IPS DF 6.9 (cell line): ENCODE results near the gene GXYLT1.

Experiments used
- DNase-seq: peaks from one replicate; pipeline ENCODE4 v3.0.0-alpha.2; 2013; ENCODE audit warnings: low read depth, low spot score
- H3K27ac ChIP-seq: one replicate; pipeline ENCODE4 v1.5.1; 2013; ENCODE audit warnings: low read length, control low read depth
- H3K27me3 ChIP-seq: 2 replicates; pipeline ENCODE4 v1.6.1; 2013; ENCODE audit warnings: mild to moderate bottlenecking, low read length; ENCODE audit not compliant: control insufficient read depth, insufficient read depth
- H3K36me3 ChIP-seq: 2 replicates; pipeline ENCODE4 v1.6.1; 2013; ENCODE audit warnings: low read length; ENCODE audit not compliant: control insufficient read depth, insufficient read depth
- H3K4me1 ChIP-seq: 2 replicates; pipeline ENCODE4 v1.6.1; 2013; ENCODE audit warnings: low read length; ENCODE audit not compliant: control insufficient read depth, insufficient read depth
- H3K4me3 ChIP-seq: 2 replicates; pipeline ENCODE4 v1.5.1; 2013; ENCODE audit warnings: mild to moderate bottlenecking, low read length
- H3K9me3 ChIP-seq: 2 replicates; pipeline ENCODE4 v1.6.1; 2013; ENCODE audit warnings: low read length, inconsistent platforms; ENCODE audit not compliant: control insufficient read depth, insufficient read depth
- WGBS: extraction: QIAGEN DNeasy Blood & Tissue Kit; methylation state at CpG from one replicate; pipeline ENCODE4 v1.1.7; 2013; ENCODE audit warnings: mixed read lengths, missing lambda C conversion rate; ENCODE audit not compliant: insufficient read length, insufficient coverage; 5-methylcytosine and 5-hydroxymethylcytosine counted together

Gene GXYLT1

GRCh38 chr12:42173961-42174521, 29.4 kb upstream of the GXYLT1 start:
- Histone ChIP-seq H3K36me3 (no peaks in the 10 kb centered on the region), H3K4me1 (no peaks in the 10 kb centered on the region), H3K27me3 (no peaks in the 10 kb centered on the region), H3K9me3 (no peaks in the 10 kb centered on the region), H3K4me3 (no peak overlapping the region), H3K27ac (no peak overlapping the region)
- no peak for DNase-seq

DNA sequence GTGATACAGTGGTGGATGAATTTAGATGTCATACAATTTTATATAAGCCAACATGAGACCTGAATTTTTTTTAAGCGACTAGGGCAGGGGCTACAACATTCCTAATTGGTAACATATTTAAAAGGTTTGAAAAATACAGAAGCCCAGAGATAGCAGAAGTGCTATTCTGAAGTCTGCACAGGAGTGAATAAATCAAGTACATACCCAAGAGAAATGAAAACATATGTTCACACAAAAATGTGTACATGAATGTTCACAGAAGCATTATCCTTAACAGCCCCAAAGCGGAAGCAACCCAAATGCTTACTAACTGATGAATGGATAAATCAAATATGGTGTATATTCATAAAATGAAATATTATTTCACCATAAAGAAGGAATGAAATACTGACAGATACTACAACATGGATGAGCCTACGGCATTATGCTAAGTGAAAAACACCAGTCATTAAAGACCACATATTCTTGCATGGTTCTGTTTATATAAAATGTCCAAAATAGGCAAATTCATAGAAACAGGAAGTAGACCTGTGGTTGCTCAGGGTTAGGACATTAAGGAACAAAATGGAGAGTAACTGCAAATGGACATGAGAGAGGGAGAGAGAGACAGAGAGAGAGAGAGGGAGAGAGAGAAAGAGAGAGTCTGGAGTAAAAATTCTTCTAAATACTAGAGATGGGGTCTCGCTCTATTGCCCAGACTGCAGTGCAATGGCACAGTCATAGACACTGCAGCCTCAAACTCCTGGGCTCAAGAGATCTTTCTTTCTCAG, 28.0 kb upstream of the GXYLT1 start:
- Histone ChIP-seq H3K4me3 (no peak overlapping the region), H3K27me3 (no peaks in the 10 kb centered on the region), H3K27ac (no peak overlapping the region), H3K36me3 (no peaks in the 10 kb centered on the region), H3K4me1 (no peaks in the 10 kb centered on the region), H3K9me3 (no peaks in the 10 kb centered on the region)
- no CpG with 5 or more reads among the region's 4 CpGs for WGBS
- DNase-seq: no peak

DNA sequence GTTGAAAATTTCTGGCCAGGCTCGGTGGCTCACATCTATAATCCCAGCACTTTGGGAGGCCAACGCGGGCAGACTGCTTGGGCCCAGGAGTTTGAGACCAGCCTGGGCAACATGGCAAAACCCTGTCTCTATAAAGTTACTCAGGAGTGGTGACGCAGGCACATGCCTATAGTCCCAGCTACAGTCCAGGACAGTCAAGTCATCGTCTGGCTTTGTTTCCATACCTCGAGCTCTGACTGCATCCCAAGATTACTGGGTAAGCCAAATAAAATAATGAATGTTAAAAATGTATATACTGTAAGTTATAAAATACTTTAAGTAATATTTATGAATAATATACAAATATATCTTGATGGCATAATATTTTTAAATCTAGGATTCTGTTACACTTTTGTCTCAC, 23.0 kb upstream of the GXYLT1 start:
- WGBS: no CpG with 5 or more reads among the region's 6 CpGs
- Histone ChIP-seq H3K27me3 (no peaks in the 10 kb centered on the region), H3K4me3 (no peak overlapping the region), H3K4me1 (no peaks in the 10 kb centered on the region), H3K36me3 (no peaks in the 10 kb centered on the region), H3K9me3 (no peaks in the 10 kb centered on the region), H3K27ac (no peak overlapping the region)
- DNase-seq: no peak

DNA sequence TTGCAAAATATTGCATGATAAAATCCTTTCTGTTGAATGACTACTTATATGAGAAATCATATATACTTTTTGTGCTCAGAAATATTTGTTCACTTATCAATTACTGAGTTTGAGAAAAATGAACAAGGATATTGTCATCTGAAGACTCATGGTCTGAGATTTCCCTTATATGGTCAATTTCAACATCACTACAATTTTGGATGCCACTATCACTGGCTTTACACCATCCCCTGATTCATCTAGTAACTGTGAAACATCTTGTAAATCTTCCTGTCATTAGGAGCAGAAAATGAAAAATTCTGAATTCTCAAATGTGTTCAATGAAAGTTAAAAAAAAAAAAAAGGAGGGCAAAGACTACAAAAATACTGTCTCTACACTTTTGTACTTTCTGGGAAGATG, 21.8 kb upstream of the GXYLT1 start:
- Histone ChIP-seq H3K27ac (no peak overlapping the region), H3K9me3 (no peaks in the 10 kb centered on the region), H3K36me3 (no peaks in the 10 kb centered on the region), H3K27me3 (no peaks in the 10 kb centered on the region), H3K4me3 (no peak overlapping the region), H3K4me1 (no peaks in the 10 kb centered on the region)
- DNase-seq: no peak

- no peak for DNase-seq
- no peaks in the 10 kb centered on the region for H3K27me3 ChIP-seq
- no peaks in the 10 kb centered on the region for H3K4me1 ChIP-seq
- no peaks in the 10 kb centered on the region for H3K36me3 ChIP-seq
- H3K27ac ChIP-seq: no peak overlapping the region
- no peak overlapping the region for H3K4me3 ChIP-seq
- no peaks in the 10 kb centered on the region for H3K9me3 ChIP-seq
These were observed 19.2 kb upstream of the GXYLT1 start for GRCh38 chr12:42163913-42164312.

DNA sequence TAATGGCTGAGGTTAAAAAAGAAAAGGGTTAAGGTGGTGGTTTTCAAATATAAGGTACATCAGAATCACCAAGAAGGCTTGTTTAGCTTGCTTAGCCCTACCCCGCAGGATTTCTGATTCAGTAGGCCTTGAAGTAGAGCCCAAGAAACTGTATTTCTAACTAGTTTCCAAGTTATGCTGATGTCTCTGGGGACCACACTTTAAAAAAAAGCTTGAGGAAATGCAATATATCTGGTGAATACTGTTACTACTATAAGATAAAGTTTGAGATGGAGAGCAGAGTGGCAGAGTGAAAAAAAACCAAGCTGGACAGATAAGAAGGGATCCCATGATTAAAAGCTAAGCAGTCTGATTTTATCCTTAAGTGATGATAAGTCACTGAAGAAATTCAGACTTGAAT, 18.3 kb upstream of the GXYLT1 start:
- no CpG with 5 or more reads among the region's 1 CpG for WGBS
- H3K36me3 ChIP-seq: no peaks in the 10 kb centered on the region
- H3K9me3 ChIP-seq: no peaks in the 10 kb centered on the region
- no peak overlapping the region for H3K27ac ChIP-seq
- H3K4me3 ChIP-seq: no peak overlapping the region
- no peaks in the 10 kb centered on the region for H3K27me3 ChIP-seq
- no peaks in the 10 kb centered on the region for H3K4me1 ChIP-seq
- no peak for DNase-seq

GRCh38 chr12:42162193-42162592, 17.5 kb upstream of the GXYLT1 start:
- no peaks in the 10 kb centered on the region for H3K4me1 ChIP-seq
- no peaks in the 10 kb centered on the region for H3K36me3 ChIP-seq
- H3K27me3 ChIP-seq: no peaks in the 10 kb centered on the region
- no peak for DNase-seq
- no peak overlapping the region for H3K4me3 ChIP-seq
- no peak overlapping the region for H3K27ac ChIP-seq
- H3K9me3 ChIP-seq: no peaks in the 10 kb centered on the region

DNA sequence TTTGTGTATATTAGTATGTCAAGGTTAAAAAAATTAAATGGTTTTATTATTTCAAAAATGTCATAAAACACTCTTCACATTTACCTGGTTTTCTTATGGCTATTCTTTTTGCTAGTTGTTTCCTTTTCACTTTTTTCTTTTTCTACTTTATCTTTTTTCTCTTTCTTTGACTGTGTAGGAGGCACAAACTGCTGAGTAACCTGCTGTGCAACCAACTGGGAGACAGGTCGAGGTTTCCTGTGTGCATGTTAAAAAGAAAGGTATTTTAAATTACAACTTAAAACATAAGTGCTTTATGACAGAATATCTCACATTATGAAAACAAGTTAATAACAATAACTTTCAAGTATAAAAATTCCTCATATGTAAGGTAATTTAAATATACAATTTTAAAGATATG, 16.9 kb upstream of the GXYLT1 start:
- DNase-seq: no peak
- no peak overlapping the region for H3K27ac ChIP-seq
- no peak overlapping the region for H3K4me3 ChIP-seq
- WGBS: no CpG with 5 or more reads among the region's 1 CpG
- no peaks in the 10 kb centered on the region for H3K36me3 ChIP-seq
- no peaks in the 10 kb centered on the region for H3K27me3 ChIP-seq
- H3K4me1 ChIP-seq: no peaks in the 10 kb centered on the region
- no peaks in the 10 kb centered on the region for H3K9me3 ChIP-seq

DNA sequence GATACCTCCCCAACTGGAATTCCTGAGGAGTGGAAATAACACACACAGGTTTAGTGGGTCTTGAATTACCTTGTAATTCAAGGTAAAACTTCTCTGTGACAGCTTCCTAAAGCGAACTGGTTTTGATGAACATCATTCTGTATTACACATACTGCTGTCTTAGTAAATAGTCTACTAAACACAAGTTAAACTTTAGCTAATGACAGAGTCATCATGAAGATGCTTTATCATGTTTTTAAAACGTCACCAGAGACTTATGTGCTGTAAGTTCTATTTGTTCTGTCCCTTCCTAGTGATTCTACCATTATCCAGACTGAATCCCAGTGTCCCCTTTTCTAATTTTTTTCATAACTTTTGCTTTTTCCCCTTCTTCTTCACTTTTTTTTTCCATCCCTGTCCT, 11.6 kb upstream of the GXYLT1 start:
- H3K9me3 ChIP-seq: no peaks in the 10 kb centered on the region

GRCh38 chr12:42145552-42146215, 1.0 kb upstream of the GXYLT1 start:
- no peak for DNase-seq
- peaks cover 3% of the 10 kb centered on the region; the same call in 1 of the 2 replicates for H3K27me3 ChIP-seq
- H3K4me1 ChIP-seq: peaks cover 2% of the 10 kb centered on the region; the same call in 1 of the 2 replicates
- no peak overlapping the region for H3K4me3 ChIP-seq
- H3K9me3 ChIP-seq: no peaks in the 10 kb centered on the region
- no CpG with 5 or more reads among the region's 11 CpGs for WGBS
- H3K36me3 ChIP-seq: no peaks in the 10 kb centered on the region
- H3K27ac ChIP-seq: no peak overlapping the region

More for the DNA sequence above, 11.6 kb upstream of the GXYLT1 start:
- Histone ChIP-seq H3K36me3 (no peaks in the 10 kb centered on the region), H3K4me1 (no peaks in the 10 kb centered on the region), H3K27me3 (no peaks in the 10 kb centered on the region), H3K4me3 (no peak overlapping the region), H3K27ac (no peak overlapping the region)
- DNase-seq: no peak
- WGBS: no CpG with 5 or more reads among the region's 2 CpGs

- Histone ChIP-seq H3K27me3 (peaks cover 3% of the 10 kb centered on the region; the same call in 1 of the 2 replicates), H3K4me3 (peak overlapping the region; percentile 83; the same call in 1 of the 2 replicates), H3K27ac (no peak overlapping the region), H3K9me3 (no peaks in the 10 kb centered on the region), H3K36me3 (no peaks in the 10 kb centered on the region), H3K4me1 (peaks cover 2% of the 10 kb centered on the region; the same call in 1 of the 2 replicates)
- no peak for DNase-seq
- no CpG with 5 or more reads among the region's 8 CpGs for WGBS
These were observed 499 bp upstream of the GXYLT1 start for GRCh38 chr12:42145197-42145549.
